GM18868 (cell line): ENCODE measurements around the gene TTLL12.

Experiments
- ATAC-seq: cut with Tn5 transposase; IDR thresholded peaks from one replicate; pipeline ENCODE4 v1.9.1; 2021; ENCODE audit warnings: mild to moderate bottlenecking, moderate library complexity; ENCODE audit not compliant: unreplicated experiment

TTLL12 gene

DNA sequence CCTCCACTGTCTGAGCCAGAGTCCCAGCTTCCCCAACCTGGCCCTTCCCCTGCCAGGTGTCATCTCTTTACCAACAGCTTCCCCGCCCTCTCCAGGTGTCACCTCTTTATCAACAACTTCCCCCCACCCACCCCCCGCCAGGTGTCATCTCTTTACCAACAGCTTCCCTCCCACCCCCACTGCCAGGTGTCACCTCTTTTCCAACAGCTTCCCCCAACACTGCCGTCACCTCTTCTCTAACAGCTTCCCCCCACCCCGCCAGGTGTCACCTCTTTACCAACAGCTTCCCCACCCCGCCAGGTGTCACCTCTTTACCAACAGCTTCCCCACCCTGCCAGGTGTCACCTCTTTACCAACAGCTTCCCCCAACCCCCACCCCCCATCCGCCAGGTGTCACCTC, 29.8 kb upstream of the TTLL12 start:
- ATAC-seq, result no peak

DNA sequence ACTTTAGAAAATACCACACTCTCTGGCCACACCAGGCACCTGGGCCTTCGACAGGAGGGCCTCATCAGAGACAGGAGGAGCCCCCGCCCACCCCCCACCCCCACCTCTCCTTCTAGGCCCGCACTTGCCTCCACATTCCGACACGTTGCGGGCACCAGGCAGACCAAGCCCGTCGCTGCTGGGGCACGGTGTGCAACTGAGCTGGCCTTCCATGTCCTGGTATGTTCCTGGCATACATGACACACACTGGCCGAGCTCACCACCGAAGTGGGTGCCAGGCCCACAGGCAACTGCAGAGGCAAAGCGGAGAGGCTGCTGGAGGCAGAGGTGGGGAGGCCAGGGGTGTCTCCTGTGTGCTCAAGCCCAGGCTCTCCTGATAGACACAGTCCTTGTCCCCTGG, 27.0 kb upstream of the TTLL12 start:
- ATAC-seq, result no peak

DNA sequence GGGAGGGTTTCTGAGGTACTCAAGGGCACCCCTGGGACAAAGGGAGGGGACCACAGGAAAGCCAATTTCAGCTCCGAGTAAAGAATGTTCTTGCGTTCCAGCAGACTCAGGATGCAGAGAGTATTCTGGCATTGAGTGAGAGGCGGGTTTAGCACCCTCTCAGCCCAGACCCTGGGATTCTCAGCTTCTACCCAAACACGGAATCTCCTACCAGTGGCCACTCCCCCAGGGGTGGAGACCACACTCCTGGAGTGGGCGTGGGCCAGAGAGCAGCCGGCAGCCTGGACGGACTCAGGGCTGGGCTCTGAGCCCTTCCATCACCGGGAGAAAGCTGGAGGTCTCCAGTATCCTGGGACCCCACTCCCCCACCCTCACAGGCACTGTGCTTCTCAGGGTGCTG, 26.1 kb upstream of the TTLL12 start:
- no peak for ATAC-seq

DNA sequence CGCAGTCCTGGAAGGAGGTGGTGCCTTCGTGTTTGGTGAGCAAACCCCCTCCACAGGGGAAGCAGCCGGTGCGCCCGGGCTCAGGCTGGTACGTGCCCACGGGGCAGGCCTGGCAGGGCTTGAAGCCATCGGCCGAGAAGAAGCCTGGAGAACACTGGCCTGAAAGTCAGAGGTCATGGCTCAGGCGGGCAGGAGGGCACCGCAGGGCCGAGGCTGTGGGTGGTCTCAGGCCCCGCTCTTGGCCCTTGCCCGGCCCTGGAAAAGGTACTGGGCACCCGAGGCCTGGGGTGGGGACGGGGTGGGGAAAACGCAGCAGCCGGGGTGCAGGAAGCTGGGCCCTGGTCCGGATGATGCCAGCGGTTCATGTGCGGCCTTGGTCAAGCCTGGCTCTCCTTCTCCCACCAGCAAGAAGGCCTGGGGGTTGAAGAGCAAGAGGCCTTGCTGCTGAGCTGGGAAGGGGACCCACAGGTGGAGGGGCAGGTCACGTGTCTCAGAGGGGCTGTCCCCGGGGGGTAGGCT, 25.6 kb upstream of the TTLL12 start:
- ATAC-seq, result no peak

GRCh38 chr22:43211941-43212433, 25.1 kb upstream of the TTLL12 start:
- no peak for ATAC-seq

- no peak for ATAC-seq
Measured at GRCh38 chr22:43210631-43211515, 23.9 kb upstream of the TTLL12 start.

DNA sequence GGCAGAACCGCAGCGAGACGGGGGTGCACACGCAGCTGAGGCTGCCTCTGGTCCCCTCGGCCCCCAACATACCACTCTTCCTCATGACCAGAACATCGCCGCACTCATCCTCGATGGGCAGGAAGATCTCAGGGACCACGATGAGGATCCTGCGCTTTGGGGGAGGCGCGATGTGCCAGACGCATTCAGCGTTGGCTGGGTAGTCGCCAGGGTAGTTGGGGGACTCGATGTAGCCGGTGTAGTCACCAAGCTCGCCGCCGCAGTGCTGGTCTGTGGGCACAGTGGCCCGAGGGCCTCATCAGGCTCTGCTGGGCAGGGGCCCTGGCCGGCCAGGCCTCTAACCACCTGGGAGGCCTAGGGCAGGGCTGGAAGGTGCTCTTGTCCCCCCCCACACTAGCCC, 23.0 kb upstream of the TTLL12 start:
- ATAC-seq, result no peak

DNA sequence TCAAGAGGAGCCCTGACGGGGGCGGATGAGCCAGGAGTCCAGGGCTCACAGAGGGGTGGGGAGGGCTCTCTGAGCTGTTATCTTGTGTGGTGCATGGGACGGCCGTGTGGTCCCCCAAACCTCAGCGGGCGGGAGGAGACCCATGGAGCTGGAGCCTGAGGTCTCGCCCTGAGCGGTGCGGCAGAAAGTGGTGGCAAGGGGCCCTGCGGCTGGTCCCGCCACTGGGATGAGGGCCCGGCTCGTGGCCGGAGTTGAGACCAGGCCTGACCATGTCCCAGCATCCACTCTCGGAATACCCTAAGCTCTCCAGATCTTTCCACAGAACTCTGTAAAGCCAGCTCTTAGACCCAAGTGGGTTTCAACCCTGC, 22.6 kb upstream of the TTLL12 start:
- ATAC-seq, result no peak

GRCh38 chr22:43208703-43209522, 22.0 kb upstream of the TTLL12 start:
- ATAC-seq, result no peak

DNA sequence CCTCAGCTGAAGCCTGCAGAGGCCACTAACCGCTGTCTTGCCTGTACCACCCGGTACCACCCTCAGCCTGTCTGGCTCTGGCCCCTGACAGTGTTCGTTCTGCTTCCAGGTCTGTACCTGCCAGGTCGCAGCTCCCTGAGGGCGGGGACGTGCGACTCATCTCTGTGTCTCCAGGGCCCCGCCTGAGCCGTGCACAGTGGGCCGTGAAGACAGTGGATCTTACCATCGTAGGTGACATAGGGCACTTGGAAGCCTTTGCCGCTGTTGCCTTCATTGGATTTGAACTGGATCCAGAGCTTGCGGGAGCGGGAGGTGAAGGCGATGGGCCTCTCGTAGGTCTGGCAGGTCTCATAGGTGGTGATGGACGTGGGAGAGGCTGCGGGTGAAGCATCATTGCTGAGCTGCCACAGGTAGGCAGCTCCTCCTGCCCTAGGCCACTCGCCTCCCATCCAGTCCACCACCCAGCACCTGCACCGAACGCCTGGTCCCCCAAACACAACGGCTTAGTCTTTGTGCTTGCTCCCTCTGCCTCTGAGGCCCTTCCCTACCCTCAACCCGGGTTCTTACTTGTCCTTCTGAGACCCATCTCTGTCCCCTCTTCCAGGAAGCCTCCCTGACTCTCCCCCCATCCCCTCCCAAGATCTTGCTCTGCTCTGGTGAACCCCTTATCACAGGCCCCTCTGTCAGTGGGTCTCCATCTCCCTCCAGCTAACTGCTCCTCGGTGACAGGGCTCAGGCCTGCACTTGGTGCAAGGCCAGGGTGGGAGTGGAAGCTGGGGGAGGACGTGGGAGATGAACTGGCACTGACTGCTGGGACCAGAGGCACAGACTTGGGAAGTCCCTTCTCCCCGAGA, 21.1 kb upstream of the TTLL12 start:
- no peak for ATAC-seq

DNA sequence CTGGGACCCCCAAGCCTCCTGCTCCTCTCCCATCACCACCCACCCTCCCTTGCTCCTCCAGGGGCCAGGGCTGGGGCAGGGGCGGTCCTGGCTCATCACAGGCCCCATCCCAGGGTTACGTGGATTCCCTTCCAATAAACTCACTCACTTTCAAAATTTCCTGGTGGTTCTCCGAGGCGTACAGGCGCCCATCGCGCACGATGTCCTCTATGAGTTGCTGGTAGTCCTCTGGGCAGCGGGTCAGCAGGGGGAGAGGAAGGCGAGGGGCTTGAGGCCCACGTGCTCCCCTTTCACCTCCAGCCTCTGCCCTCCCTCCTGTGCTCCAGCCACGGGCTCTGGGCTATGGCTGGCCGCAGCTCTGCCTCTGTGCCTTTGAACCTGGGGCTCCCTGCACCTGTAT, 20.5 kb upstream of the TTLL12 start:
- ATAC-seq, result no peak

- no peak for ATAC-seq
Measured at GRCh38 chr22:43206509-43207161, 19.7 kb upstream of the TTLL12 start.

DNA sequence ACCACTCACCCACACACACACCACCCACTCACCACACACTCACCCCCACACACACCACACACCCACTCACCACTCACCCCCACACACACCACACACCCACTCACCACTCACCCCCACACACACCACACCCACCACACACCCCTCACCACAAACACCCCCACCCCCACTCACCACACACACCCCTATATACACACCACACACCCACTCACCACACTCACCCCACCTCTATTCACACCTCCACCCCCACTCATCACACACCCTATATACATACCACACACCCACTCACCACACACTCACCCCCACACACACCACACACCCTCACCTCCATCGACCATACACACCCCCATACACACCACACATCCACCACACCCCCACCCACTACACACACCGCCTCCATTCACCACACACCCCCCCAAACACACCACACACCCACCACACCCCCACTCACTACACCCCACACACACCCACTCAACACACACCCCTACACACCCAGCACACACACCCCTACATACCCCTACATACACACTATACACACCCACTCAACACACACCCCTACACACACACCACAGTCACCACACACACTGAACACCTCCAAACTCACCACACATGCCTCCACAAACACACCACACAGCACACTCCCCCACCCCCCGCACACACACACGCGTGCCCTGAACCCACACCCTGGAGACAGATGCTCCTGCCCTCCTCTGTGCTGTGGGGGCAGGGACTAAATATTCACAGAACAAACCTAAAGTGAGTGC, 19.0 kb upstream of the TTLL12 start:
- no peak for ATAC-seq

GRCh38 chr22:43205261-43205691, 18.3 kb upstream of the TTLL12 start:
- no peak for ATAC-seq

DNA sequence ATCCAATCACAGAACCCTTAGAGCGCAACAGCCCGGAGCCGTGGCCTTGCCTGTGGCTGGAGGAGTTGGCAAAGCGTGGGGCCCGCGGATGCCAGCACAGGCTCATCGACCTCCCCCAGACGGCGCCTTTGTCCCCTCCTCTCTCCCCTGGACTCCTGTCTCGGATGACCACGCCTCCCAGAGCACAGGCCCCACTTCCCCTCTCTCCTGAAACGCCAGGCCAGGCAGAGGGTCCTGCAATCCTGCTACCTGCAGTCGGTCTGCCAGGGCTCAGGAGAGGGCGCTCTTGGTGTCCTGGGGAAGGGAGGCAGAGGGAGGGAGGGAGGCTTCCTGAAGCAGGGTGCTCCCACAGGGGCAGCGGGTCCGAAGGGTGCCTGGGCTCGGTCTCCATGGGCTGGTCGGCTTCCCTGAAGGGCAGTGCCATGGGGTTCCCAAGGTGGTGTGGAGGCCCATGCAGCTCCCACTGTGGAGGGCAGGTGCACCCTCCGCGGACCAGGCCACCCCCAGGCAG, 16.6 kb upstream of the TTLL12 start:
- ATAC-seq, result no peak

GRCh38 chr22:43202756-43203410, 15.9 kb upstream of the TTLL12 start:
- ATAC-seq, result no peak

- ATAC-seq, result no peak
Measured at GRCh38 chr22:43202326-43202725, 15.4 kb upstream of the TTLL12 start.

GRCh38 chr22:43201486-43202219, 14.7 kb upstream of the TTLL12 start:
- ATAC-seq, result no peak
